Right lobe of liver (tissue), 6 donors: Measurements from ENCODE around the gene ITGB3. TPM values are rescaled to one million over a fixed set of nuclear protein-coding genes. Genes with fewer than 3 reads are reported as not detected.

Experiments used
- ATAC-seq, 4 donors: fragments of 200-7000 bp; cut with Tn5 transposase; one replicate each; pipeline ENCODE4 v1.9.1; 2020; ENCODE audit warnings: mild to moderate bottlenecking in 4 of 4, moderate library complexity in 4 of 4
- DNase-seq, 3 donors: peaks; one replicate each; pipeline ENCODE4 v3.0.0-alpha.2; 2020
- H3K27ac ChIP-seq, 3 donors: fragments of 200-600 bp; one replicate each; pipeline ENCODE4 v1.8.0; 2022
- H3K27me3 ChIP-seq, 2 donors: fragments of 200-600 bp; one replicate each; pipeline ENCODE4 v1.8.0; 2022
- H3K36me3 ChIP-seq, 4 donors: fragments of 200-600 bp; sonication (generic) in 1 of 4; one replicate each; pipeline versions ENCODE4 v1.5.1 to v1.8.0; 2017 to 2022; ENCODE audit warnings: control low read depth in 1 of 4
- H3K4me1 ChIP-seq, 4 donors: fragments of 200-600 bp; sonication (generic) in 1 of 4; one replicate each; pipeline versions ENCODE4 v1.5.1 to v1.8.0; 2017 to 2022; ENCODE audit warnings: control low read depth in 1 of 4
- H3K4me3 ChIP-seq, 3 donors: fragments of 200-600 bp; one replicate each; pipeline ENCODE4 v1.8.0; 2022
- H3K9me3 ChIP-seq, 4 donors: fragments of 200-600 bp; sonication (generic) in 1 of 4; one replicate each; pipeline versions ENCODE4 v1.5.1 to v1.8.0; 2017 to 2022; ENCODE audit warnings: control low read depth in 1 of 4
- CTCF ChIP-seq, 4 donors: fragments of 200-600 bp in 3 of 4; fragments of 450-650 bp in 1 of 4; IDR thresholded peaks; one replicate each; pipeline versions ENCODE4 v1.5.1 to v1.8.0; 2016 to 2022; ENCODE audit warnings: antibody characterized with exemption in 4 of 4, mild to moderate bottlenecking in 2 of 4
- POLR2A ChIP-seq: fragments of 450-650 bp; IDR thresholded peaks from one replicate; pipeline ENCODE4 v1.6.1; 2017; ENCODE audit warnings: antibody characterized with exemption, mild to moderate bottlenecking
- WGBS: methylation state at CpG from one replicate; pipeline ENCODE4 v1.1.6; 2018; ENCODE audit warnings: low coverage, low lambda C conversion rate; ENCODE audit not compliant: insufficient coverage; ENCODE audit errors: missing lambda C conversion rate; 5-methylcytosine and 5-hydroxymethylcytosine counted together
- intact Hi-C, 2 donors: fragments of 100-400 bp; cut with DNase I; formaldehyde crosslinking; loops; one replicate each; pipeline versions ENCODE4 v1.11.2 to v1.14.1; 2022
- total RNA-seq, 6 experiments: library from RNA; depleted of rRNA in 2 of 6; stranded (reverse); fragments of >200 nt in 2 of 6; fragmentation: NEBNext Ultra II Directional in 3 of 6; extraction: Animal tissue kit (Norgen Biotek cat#: 25700) in 3 of 6; gene quantifications; one replicate each; pipeline versions ENCODE4 v1.1.0 to v1.2.4, GENCODE V29; 2016 to 2023
- donor health status: DM: no; HTN: yes; CAD: no.
- donor health status: DM: no; HTN: no; CAD: no.
- donor health status: DM: no; HTN: no; CAD: no.
- donor health status: DM: no; HTN: yes; CAD: no.
- donor health status: DM: no; HTN: yes; CAD: no.

Gene ITGB3
- total RNA-seq, 6 experiments from 2014 or later: 2.2 to 8.0 (median 4.8) TPM

GRCh38 chr17:47278561-47278960 lies 24.9 kb downstream of the ITGB3 start:
- TF ChIP-seq POLR2A (no peak), CTCF (IDR thresholded peaks at IDR 0.05) (no peak)
- intact Hi-C loops: no loop called here
- Histone ChIP-seq H3K4me1 (peaks cover 0 to 32% (median 12%) of the 10 kb centered on the region in 4 donors), H3K4me3 (no peak overlapping the region), H3K36me3 (no peaks in the 10 kb centered on the region), H3K9me3 (no peaks in the 10 kb centered on the region), H3K27ac (peak overlapping the region; percentile 24 to 57 (median 43)), H3K27me3 (no peaks in the 10 kb centered on the region)
- no peak for ATAC-seq
- no peak for DNase-seq
- WGBS: 83% methylated on average over 3 of the region's 4 CpGs

GRCh38 chr17:47279062-47279801 lies 25.6 kb downstream of the ITGB3 start:
- no peaks in the 10 kb centered on the region for H3K9me3 ChIP-seq
- intact Hi-C loops: no loop called here
- WGBS: 55% methylated on average over 8 of the region's 10 CpGs
- DNase-seq (no peak), ATAC-seq (peak; percentile 33 to 65 (median 54))
- H3K27me3 ChIP-seq: no peaks in the 10 kb centered on the region
- H3K4me3 ChIP-seq: no peak overlapping the region
- TF ChIP-seq CTCF (IDR thresholded peaks at IDR 0.05) (no peak), POLR2A (no peak)
- H3K27ac ChIP-seq: peak overlapping the region; percentile 24 to 57 (median 43)
- peaks cover 0 to 32% (median 12%) of the 10 kb centered on the region in 4 donors for H3K4me1 ChIP-seq
- no peaks in the 10 kb centered on the region for H3K36me3 ChIP-seq

- Histone ChIP-seq H3K4me3 (no peak overlapping the region), H3K36me3 (no peaks in the 10 kb centered on the region), H3K27me3 (no peaks in the 10 kb centered on the region), H3K9me3 (no peaks in the 10 kb centered on the region), H3K4me1 (peaks cover 0 to 38% (median 10%) of the 10 kb centered on the region in 4 donors), H3K27ac (peak overlapping the region in 2 of 3 donors; percentile 43 to 57)
- DNase-seq (no peak), ATAC-seq (no peak)
- intact Hi-C loops: no loop called here
- TF ChIP-seq POLR2A (no peak), CTCF (IDR thresholded peaks at IDR 0.05) (no peak)
- WGBS: 80% methylated on average over 4 of the region's 14 CpGs
Observed at GRCh38 chr17:47280072-47280811, 26.6 kb downstream of the ITGB3 start.

- WGBS: 61% methylated on average over 5 of the region's 6 CpGs
- Histone ChIP-seq H3K36me3 (no peaks in the 10 kb centered on the region), H3K9me3 (no peaks in the 10 kb centered on the region), H3K4me3 (no peak overlapping the region), H3K4me1 (peaks cover 0 to 30% (median 4%) of the 10 kb centered on the region in 4 donors), H3K27me3 (no peaks in the 10 kb centered on the region), H3K27ac (no peak overlapping the region)
- DNase-seq: no peak
- no peak for ATAC-seq
- intact Hi-C loops: no loop called here
- no peak for TF ChIP-seq CTCF (IDR thresholded peaks at IDR 0.05)
- no peak for TF ChIP-seq POLR2A
Observed at GRCh38 chr17:47281216-47281615, 27.6 kb downstream of the ITGB3 start.
